HG03095 (cell line): Measurements from ENCODE around the gene CEBPA.
A peak's percentile ranks its signal among the peaks of the same experiment; 100 is the strongest.

Source experiments
- ATAC-seq: cut with Tn5 transposase; IDR thresholded peaks from one replicate; pipeline ENCODE4 v1.9.1; 2021; ENCODE audit warnings: moderate library complexity; ENCODE audit not compliant: unreplicated experiment

CEBPA gene

DNA sequence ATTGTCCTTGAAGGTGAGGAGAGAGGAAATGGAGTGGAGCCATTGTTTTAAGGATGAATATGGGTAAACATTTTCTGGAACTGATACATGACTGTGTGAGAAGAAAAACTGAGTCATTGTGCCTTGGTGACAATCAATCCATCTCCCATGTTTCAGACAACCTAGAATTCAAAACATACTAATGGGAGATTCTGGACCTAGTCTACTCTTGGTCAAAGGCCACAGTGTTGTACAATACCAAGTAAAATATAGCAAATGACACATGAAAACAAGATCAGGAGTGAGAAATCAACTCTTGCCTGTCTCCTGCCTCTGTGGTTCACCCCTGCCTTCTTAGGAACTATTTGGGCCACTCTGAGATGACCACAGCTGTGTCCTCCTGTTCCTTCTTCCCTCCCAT, 13.1 kb downstream of the CEBPA start:
- ATAC-seq: no peak

DNA sequence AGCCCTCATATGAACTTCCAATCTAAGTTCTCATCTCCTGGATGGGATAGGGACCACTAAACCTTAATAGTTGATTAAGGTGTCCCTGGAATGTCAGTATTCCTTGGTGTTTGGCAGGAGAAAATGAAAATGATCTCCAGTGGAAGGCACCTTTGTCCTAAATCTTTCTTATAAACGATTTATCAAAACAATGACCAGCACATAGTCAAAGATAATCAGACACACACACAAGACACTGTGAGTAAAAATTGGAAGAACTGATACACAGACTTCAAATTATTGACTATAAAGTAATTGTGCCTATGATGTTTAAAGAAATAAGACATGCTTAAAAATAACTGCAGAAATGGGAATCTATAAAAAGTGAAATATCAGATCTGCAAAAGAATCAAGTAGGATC, 13.7 kb downstream of the CEBPA start:
- no peak for ATAC-seq

DNA sequence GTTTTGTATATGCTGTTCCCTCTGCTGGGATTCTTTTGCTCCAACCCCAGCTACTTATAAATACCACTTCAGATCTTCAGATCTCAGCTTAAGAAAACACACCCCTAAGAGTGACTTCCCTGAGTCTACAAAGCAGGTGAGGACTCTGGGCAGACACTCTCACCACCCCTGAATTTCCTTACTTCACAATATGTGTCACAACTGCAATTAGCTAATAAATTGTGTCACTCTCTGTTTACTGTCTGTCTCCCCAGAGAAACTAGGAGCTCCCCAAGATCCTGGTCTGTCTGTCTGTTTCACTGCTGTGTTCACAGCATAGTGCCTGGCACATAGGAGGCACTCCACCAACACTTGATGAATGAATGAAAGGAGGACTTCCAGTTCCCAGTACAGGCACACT, 14.4 kb downstream of the CEBPA start:
- no peak for ATAC-seq

DNA sequence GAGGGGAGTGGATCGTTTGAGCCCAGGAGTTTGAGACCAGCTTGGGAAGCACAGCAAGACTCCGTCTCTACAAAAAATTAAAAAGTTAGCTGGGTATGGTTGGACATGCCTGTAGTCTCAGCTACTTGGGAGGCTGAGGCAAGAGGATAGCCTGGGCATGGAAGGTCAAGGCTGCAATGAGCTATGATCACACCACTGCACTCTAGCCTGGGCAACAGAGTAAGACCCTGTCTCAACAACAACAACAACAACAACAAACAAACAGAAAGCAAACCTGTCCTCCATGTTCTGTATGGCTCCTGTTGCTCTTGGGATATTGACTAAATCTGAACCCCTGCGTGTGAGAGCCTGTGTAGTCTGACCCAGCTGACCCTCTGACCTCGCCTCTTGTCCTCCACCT, 14.9 kb downstream of the CEBPA start:
- no peak for ATAC-seq

DNA sequence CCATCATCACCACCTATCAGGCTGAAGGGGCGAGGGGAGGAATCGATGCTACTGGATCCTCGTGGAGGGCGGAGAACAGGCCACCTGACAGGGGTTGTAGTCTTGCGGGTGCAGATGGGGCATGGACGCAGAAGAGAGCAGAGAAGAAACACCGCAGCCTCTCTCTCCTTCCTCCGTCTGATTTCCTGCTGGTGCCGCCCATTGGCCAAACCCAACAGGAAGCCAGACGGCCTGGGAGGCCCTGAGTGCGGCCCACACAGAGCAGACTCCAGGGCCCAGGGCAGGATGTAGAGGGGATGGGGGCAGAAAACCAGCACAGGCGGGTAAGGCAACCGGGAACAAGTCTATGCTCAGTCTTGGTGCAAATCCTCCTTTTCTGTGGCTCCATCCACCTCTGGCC, 15.4 kb downstream of the CEBPA start:
- no peak for ATAC-seq

DNA sequence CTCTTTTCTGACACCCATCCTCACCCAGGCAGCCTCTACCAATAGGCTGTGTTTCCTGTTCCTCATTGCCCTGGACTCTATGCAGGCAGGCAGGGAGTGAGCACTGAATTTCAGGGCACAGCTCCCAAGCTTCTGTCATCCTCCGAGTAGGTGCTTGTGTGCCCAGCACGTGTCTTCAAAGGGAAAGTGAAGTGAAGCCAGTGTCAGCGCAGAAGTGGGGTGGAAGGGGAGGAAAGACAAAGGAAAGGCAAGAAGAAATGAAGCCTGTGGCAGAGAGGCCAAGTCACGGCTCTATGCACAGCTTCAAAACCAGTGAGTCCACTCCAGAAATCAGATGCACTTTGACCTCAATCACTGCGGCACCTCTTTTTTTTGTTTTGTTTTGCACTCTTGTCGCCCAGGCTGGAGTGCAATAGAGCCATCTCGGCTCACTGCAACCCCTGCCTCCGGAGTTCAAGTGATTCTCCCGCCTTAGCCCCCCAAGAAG, 16.9 kb downstream of the CEBPA start:
- no peak for ATAC-seq

DNA sequence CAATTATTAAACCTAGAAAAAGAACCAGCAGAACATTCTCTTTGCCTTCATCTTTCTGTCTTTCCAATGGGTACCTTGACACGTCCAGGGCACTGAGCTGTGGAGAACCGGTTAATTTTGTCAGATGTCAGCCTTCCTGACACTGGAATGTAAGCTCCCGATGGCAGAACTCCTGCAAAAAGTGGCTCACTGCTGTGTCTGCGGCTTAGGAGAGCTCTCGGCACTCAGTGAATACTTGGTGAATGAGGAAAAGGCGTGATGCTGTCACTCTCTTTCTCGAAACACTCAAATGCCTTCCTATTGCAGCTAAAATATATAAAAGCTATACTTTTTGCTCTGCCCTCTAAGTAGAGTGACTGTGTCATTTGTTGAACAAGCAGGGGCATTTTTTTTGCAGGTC, 17.6 kb downstream of the CEBPA start:
- ATAC-seq: no peak

DNA sequence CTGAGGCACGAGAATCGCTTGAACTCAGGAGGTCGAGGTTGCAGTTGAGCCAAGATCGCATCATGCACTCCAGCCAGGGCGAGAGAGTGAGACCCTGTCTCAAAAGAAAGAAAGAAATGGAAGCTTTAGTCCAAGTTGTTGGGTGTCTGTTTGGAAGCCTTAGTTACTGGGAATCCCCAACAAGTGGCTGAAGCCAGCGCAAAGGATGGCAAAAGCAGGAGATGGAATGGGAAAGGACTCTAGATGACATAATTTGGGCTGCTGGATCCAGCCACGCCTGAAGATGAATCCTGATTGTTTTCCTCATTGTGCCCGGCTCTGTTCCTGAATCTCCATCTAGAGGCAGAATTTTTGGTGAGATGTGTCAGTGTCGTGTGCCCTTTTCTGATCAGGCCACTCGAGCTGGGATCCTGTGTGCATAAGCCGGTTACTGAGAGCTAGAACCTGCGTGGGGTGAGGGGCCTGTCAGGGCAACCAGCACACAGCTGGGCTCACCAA, 18.1 kb downstream of the CEBPA start:
- ATAC-seq: no peak

DNA sequence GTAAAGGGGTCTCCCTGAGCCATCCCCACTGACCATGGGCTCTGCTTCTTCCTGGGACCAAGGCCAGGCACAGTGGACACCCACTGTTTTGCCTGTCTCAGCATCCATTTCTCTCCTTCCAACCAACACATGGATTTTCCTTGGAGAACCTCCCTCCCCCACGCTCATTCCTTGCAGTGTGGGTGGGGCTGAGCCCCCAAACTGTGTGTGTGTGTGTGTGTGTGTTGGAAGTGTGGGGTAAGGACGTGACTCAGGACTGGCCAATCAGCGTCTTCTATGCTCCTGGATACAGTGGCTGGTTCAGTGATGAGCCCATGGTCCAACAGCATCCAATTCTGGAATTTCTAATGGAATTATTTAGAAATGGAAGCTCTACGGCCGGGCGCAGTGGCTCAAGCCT, 18.7 kb downstream of the CEBPA start:
- no peak for ATAC-seq

DNA sequence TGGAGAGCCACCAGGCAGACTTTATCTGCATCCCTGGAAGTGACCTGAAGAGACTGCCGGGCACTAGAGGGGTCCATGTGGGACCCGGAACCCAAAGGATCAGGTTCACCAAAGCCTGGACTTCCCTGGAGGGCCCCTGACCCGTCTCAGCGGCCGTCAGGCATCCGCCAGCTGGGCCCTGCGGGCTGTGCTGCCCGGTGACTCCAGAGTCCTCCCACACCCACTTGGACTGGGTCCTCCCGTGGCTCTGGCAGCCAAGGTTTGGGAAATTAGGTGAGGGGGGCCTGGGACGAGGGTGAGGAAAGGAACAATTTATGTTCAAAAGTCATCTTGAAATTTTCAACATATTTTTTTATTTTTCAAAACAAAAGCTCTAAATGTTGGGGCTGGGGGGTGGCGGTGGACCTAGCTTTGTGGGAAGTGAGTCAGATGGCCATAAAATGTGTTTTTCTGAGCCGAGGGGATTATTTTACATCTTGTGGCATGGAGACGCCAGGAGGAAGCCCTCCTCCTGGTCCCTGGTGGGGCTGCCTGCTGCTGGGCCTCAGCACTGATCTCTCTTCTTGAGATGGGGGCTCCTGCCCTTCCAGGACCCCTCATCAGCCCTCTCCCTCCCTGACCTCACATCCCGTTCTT, 20.2 kb downstream of the CEBPA start:
- no peak for ATAC-seq

DNA sequence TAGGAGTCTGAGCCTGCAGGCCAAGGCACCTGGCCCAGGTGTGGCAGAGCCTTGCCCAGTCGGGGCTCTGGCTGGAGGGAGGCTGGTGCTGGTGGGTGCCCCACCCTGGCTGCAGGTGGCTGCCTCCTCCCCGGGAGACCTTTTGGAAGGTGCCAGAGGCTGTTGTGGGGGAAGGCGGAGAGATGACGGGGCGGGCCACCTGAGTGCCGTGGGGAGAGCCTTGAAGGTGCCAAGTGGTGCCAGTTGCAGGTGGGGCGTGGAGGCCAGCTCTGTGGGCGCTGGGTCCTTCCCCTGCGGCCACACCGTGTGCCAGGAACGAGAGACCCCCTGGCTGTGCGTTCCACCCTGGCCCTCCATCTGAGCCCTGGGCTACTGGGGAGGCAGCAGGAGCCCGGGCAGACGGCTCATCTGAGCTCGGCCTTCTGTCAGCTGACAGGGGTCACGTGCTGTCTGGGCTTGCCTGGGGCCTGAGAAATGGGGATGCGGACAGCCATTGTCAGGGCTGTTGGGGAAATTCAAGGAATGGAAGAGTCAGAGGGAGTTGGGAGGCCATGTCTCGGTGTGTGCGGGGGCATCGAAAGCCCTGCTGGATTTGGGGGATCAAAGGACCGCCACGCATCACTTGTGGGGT, 20.9 kb downstream of the CEBPA start:
- ATAC-seq: no peak

DNA sequence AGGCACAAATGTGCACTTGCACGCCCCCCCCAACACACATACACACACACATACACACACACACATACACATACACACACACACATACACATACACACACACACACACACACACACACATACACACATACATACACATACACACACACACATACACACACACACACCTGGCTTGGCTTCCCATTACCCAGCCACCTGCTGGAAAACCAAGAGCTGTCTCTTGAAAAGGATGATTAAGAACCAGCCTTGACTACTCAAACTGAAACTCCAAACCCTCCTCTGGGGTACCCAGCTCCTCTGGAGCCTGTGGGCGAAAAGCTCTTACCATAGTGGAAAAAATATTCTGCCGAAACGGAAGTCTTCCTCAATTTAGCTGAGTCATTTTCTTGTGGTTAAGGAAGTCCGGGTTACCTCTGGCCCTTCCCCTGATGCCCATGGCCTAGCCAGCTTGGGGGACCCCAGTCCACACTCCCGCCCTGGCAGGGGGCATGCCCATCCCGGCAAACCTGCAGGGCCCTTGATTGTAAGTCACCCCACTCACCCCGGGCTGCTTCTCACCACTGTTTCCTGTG, 21.9 kb downstream of the CEBPA start:
- peak; percentile 62 for ATAC-seq

DNA sequence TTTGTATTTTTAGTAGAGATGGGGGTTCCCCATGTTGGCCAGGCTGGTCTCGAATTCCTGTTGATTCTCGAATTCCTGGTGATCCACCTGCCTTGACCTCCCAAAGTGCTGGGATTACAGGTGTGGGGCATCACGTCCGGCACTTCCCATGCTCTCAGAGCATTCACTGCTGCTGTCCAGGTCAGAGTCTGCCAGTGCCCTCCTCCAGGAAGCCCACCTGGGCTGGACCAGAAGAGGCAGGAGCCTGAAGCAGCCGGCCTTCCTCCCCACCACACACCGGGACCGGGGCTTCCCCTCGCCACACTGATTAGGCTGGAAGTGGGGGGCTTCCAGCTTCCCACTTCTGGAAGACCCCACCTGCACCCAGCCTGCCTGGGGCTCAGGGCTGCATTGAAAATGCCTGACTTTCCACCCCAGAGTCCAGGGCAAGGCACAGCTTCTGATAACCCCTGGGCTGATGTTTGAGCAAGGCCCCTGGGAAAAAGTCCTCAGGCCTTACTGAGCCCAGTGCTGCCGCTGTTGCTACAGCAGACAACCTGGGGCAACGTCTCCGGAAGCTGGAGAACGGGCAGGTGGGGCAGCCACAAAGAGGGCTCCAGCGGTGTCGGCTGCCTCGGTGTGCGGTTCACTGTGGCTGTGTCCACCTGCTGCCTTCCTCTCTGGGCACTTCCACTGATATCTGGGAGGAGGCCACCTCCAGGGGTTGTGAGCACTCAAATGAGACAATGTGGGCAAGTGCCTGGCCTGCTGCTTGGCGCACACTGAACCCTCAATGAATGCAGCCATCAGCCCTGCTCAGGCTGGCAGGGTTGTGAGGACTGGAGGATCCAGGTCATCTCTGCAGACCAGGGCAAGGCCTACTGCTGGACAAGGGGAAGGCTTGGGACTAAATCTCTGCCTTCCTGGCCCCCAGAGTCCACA, 22.6 kb downstream of the CEBPA start:
- ATAC-seq: no peak

DNA sequence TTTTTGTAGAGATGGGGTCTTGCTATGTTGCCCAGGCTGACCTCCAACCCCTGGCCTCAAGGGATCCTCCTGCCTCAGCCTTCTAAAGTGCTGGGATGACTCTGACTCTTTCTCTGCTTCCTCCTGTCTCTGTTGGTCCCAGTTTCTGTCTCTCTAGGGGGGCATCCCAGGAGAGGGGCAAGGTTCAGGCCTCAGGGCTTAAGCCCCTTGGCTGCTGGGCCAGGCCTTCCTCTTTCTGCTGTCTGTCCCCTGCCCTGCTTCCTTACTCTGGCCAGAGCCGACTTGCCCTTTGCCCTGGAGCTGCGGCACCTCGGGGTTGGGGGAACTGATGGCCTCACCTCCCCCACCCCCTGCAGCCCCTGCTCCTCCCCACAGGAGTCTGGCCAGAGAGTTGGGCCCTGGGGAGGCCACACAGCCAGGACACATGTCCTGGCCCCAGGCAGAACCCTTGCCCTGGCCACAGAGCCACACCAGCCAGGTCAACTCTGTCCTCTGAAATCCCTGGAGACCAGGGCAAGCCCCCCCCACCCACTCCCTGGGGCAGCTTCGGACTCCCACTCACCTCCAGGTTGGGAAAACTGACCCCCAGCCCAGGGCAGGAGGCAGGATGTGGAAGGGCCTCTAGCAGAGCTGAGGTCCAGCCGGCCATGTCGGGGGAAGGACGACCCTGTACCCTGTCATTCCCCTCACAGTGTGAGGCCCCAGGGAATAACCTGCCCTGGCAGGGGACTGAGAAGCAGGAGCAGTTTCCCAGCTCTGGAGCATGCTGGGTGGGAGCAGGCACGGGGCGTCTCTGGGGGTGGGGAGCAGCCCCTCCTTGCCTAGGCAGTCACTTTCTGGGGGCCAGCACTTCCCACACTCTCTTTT, 23.7 kb downstream of the CEBPA start:
- no peak for ATAC-seq

DNA sequence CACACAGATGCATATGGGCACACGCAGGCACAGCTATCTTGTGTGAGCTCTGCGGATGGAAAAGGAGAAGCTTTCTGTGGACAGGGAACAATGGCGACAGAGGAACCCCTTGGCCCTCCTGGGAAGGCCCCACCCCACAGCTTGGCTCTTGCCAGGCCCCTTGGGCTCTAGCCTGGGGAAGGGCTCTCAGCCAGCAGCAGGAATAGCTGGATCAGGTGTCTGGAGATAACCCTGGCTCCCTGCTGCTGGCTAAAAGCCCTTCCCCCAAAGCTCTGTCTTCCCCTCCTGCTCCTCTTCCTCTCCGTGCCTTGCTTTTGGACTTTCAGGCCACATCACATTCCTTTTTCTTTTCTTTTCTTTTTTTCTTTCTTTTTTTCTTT, 24.3 kb downstream of the CEBPA start:
- no peak for ATAC-seq

DNA sequence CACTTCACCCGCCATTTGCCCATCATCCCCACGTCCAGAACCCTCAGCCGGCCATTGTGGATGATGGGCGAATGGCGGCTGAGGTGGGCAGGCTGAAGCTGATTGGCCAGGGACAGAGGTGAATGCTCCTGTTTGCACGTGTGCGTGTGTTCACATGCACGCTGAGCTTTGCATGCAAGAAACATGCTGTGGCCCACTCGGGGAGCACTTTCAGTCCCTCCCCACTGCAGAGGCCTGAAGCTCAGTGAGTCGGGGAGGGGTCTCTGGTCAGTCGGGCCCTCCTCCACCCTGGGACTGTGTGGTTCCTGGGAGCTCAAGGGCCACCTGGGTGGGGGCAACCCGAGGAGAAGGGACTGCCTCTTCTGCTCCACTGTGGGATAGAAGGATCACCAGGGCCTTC, 24.9 kb downstream of the CEBPA start:
- no peak for ATAC-seq

DNA sequence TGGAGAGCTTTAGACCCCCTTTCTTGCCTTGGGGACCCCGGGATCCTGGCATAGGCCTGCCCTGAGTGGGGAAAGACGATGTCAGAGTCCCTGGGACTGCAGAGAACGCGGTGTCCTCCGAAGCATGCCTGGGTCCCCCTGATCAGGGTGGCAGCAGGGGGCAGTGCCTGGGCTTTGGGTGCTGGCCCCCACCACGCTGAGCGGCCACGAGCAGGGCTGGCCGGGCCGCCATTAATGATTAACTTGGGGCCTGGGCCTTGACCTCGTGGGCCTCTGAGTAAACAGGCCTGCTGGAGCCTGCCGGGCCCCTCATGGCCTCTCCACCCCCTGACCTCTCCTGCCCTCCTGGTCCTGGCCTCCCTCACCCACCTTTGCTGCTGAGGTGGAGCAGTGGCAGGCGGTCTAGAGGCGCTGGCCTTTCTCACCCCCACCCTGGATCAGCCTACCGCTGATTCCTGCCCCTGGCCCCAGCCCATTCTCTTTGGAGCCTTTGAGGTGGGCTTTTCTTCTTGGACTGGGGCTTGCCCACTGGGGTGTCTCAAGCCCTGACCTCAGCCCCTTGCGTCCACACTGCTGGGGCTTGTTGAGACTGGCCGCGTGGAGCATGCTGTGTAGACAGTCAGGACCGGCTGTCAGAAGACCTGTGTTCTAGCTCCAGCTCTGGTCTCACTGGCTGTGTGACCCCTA, 26.3 kb downstream of the CEBPA start:
- ATAC-seq: no peak

DNA sequence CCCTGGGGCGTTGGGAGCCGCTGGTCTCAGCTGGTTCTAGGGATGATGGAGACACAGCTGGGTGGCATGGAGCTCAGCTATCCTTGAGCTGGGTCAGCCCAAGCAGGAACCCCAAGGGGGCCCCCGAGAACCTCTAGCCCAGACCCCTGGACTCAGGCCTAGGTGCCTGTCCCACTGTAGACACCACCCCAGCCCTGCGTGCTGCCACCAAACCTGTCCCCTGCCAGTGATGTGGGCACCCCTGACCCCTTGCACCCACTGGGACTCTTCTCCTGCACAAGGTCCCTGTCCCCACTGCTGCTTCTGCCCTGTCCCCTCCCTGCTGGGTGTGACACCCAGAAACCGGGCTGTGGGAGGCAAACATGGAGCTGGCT, 26.8 kb downstream of the CEBPA start:
- no peak for ATAC-seq

DNA sequence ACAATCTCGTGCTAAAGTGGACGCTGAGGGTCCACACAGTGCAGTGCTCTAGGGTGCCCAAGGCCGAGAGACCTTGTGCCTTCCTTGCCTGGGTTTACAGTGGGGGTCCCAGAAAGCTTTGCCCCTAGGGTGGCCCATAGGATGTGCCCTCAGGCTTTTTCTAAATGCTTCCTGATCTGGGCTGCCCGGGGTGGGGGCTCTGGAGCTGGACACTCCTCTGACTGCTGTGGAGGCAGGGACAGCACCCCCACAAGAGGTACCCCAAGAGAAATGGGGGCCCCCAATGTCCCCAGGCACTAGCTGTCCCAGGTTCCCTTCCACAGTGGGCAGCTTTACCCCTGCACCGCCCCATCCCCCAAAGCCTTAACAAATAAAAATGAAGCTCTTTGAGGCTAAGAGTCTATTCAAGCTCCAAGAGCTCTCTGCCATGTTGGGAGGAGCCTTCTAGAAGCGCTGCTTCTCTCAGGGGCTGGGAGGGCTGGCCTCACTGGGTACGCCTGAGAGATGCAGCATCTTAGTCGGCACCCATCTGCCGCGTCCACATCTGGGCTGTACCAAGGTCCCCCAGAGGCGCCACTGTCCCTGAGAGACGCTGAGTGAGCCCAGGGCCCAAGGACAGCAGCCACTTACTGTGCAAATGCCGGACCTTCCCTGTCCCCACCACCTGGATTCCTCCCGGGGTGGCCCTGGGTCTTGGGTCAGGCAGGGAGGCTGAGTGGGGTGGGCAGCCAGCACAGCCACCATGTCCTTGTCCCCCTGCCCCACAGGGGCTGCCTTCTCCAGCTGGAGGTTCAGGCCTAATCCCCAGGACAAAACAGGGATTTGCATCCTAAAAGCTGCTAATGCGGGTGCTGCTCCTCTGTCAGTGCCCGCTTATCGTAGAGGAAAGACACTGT, 27.4 kb downstream of the CEBPA start:
- no peak for ATAC-seq
